ENCODE measurements around the gene C16orf86. TPM values are rescaled to one million over a fixed set of nuclear protein-coding genes. Genes with fewer than 3 reads are reported as not detected.

C16orf86 gene
- total and polyA plus RNA-seq, 2 donors (not counting 1 experiment from before 2014, with no cell fraction given), result 0.73 to 9.2 TPM

- TF ChIP-seq CTCF (conservative IDR thresholded peaks at IDR 0.05 in 1 of 2, IDR thresholded peaks at IDR 0.05 in 1 of 2; ENCODE audit: low read depth in 1 of 2, low read length in 2 of 2) (no peak), EZH2 (IDR thresholded peaks at IDR 0.05; ENCODE audit: low read length, missing control alignments) (no peak)
- Histone ChIP-seq H3K27me3 (ENCODE audit: control insufficient read depth, insufficient read depth, low read length) (no peaks in the 10 kb centered on the region), H3K4me2 (ENCODE audit: extremely low read depth, insufficient read depth, low read length) (no peak overlapping the region), H3K36me3 (ENCODE audit: control insufficient read depth, insufficient read depth, low read length) (no peaks in the 10 kb centered on the region), H3K27ac (ENCODE audit: insufficient read depth, low read length) (no peak overlapping the region), H2AFZ (ENCODE audit: low read length) (no peak overlapping the region), H3K79me2 (ENCODE audit: control insufficient read depth, insufficient read depth, low read length) (no peaks in the 10 kb centered on the region), H3K9me3 (ENCODE audit: control insufficient read depth, insufficient read depth, low read depth, low read length) (no peaks in the 10 kb centered on the region), H3K4me1 (ENCODE audit: control insufficient read depth, extremely low read depth, insufficient read depth, low read length) (no peaks in the 10 kb centered on the region), H3K4me3 (replicated peaks in 1 of 4; ENCODE audit: control extremely low read depth in 1 of 4, insufficient read depth in 1 of 4, low read depth in 3 of 4, low read length in 4 of 4) (no peak overlapping the region), H4K20me1 (ENCODE audit: control insufficient read depth, extremely low read depth, insufficient read depth, low read length) (no peaks in the 10 kb centered on the region), H3K9ac (ENCODE audit: insufficient read depth, low read length) (no peak overlapping the region)
- no peak for DNase-seq (ENCODE audit: low read depth in 2 of 2)
Measured at GRCh38 chr16:67702130-67702529, 35.5 kb downstream of the C16orf86 start.

GRCh38 chr16:67703626-67704025, 37.0 kb downstream of the C16orf86 start:
- H3K27ac ChIP-seq (ENCODE audit: insufficient read depth, low read length), result no peak overlapping the region
- no peak overlapping the region for H3K4me2 ChIP-seq (ENCODE audit: extremely low read depth, insufficient read depth, low read length)
- TF ChIP-seq EZH2 (IDR thresholded peaks at IDR 0.05; ENCODE audit: low read length, missing control alignments), result no peak
- no peak for TF ChIP-seq CTCF (conservative IDR thresholded peaks at IDR 0.05 in 1 of 2, IDR thresholded peaks at IDR 0.05 in 1 of 2; ENCODE audit: low read depth in 1 of 2, low read length in 2 of 2)
- H3K36me3 ChIP-seq (ENCODE audit: control insufficient read depth, insufficient read depth, low read length), result no peaks in the 10 kb centered on the region
- no peaks in the 10 kb centered on the region for H3K27me3 ChIP-seq (ENCODE audit: control insufficient read depth, insufficient read depth, low read length)
- H2AFZ ChIP-seq (ENCODE audit: low read length), result no peak overlapping the region
- H4K20me1 ChIP-seq (ENCODE audit: control insufficient read depth, extremely low read depth, insufficient read depth, low read length), result no peaks in the 10 kb centered on the region
- DNase-seq (ENCODE audit: low read depth in 2 of 2), result no peak
- no peaks in the 10 kb centered on the region for H3K4me1 ChIP-seq (ENCODE audit: control insufficient read depth, extremely low read depth, insufficient read depth, low read length)
- H3K9me3 ChIP-seq (ENCODE audit: control insufficient read depth, insufficient read depth, low read depth, low read length), result no peaks in the 10 kb centered on the region
- no peaks in the 10 kb centered on the region for H3K79me2 ChIP-seq (ENCODE audit: control insufficient read depth, insufficient read depth, low read length)
- no peak overlapping the region for H3K9ac ChIP-seq (ENCODE audit: insufficient read depth, low read length)
- H3K4me3 ChIP-seq (replicated peaks in 1 of 4; ENCODE audit: control extremely low read depth in 1 of 4, insufficient read depth in 1 of 4, low read depth in 3 of 4, low read length in 4 of 4), result no peak overlapping the region

- TF ChIP-seq CTCF (conservative IDR thresholded peaks at IDR 0.05 in 1 of 2, IDR thresholded peaks at IDR 0.05 in 1 of 2; ENCODE audit: low read depth in 1 of 2, low read length in 2 of 2), result no peak
- TF ChIP-seq EZH2 (IDR thresholded peaks at IDR 0.05; ENCODE audit: low read length, missing control alignments), result no peak
- Histone ChIP-seq H3K4me1 (ENCODE audit: control insufficient read depth, extremely low read depth, insufficient read depth, low read length) (no peaks in the 10 kb centered on the region), H2AFZ (ENCODE audit: low read length) (no peak overlapping the region), H3K9me3 (ENCODE audit: control insufficient read depth, insufficient read depth, low read depth, low read length) (no peaks in the 10 kb centered on the region), H3K4me2 (ENCODE audit: extremely low read depth, insufficient read depth, low read length) (no peak overlapping the region), H3K36me3 (ENCODE audit: control insufficient read depth, insufficient read depth, low read length) (no peaks in the 10 kb centered on the region), H3K4me3 (replicated peaks in 1 of 4; ENCODE audit: control extremely low read depth in 1 of 4, insufficient read depth in 1 of 4, low read depth in 3 of 4, low read length in 4 of 4) (no peak overlapping the region), H4K20me1 (ENCODE audit: control insufficient read depth, extremely low read depth, insufficient read depth, low read length) (no peaks in the 10 kb centered on the region), H3K27me3 (ENCODE audit: control insufficient read depth, insufficient read depth, low read length) (no peaks in the 10 kb centered on the region), H3K79me2 (ENCODE audit: control insufficient read depth, insufficient read depth, low read length) (no peaks in the 10 kb centered on the region), H3K9ac (ENCODE audit: insufficient read depth, low read length) (no peak overlapping the region), H3K27ac (ENCODE audit: insufficient read depth, low read length) (no peak overlapping the region)
- no peak for DNase-seq (ENCODE audit: low read depth in 2 of 2)
Measured at GRCh38 chr16:67704110-67704509, 37.5 kb downstream of the C16orf86 start.

Data from fibroblast of lung (primary cell).